ENCODE measurements around the gene TMC4.

TMC4 gene

GRCh38 chr19:54153731-54154326 is 19.1 kb downstream of the TMC4 start:
- DNase-seq: no peak

- no peak for DNase-seq
Observed at GRCh38 chr19:54152878-54153524, 20.0 kb downstream of the TMC4 start.

- DNase-seq: no peak
Observed at GRCh38 chr19:54152267-54152666, 20.7 kb downstream of the TMC4 start.

GRCh38 chr19:54151362-54152035 is 21.5 kb downstream of the TMC4 start:
- DNase-seq: no peak

- no peak for DNase-seq
Observed at GRCh38 chr19:54149021-54149812, 23.7 kb downstream of the TMC4 start.

GRCh38 chr19:54148158-54148557 is 24.8 kb downstream of the TMC4 start:
- DNase-seq: no peak

GRCh38 chr19:54147676-54148075 is 25.3 kb downstream of the TMC4 start:
- DNase-seq: no peak

GRCh38 chr19:54145541-54146158 is 27.3 kb downstream of the TMC4 start:
- DNase-seq: no peak

GRCh38 chr19:54142166-54142780 is 30.7 kb downstream of the TMC4 start:
- DNase-seq: no peak

GRCh38 chr19:54141356-54141755 is 31.6 kb downstream of the TMC4 start:
- no peak for DNase-seq

GRCh38 chr19:54138489-54139256 is 34.3 kb downstream of the TMC4 start:
- DNase-seq: no peak

- DNase-seq: peak; percentile 34 to 51
Observed at GRCh38 chr19:54137699-54138488, 35.1 kb downstream of the TMC4 start, which contains the start of gene CNOT3. TSS of gene CNOT3 (plus strand) at chr19:54137762. CDS start at chr19:54142979, 5,217 bp downstream.

- DNase-seq: peak; percentile 100
Observed at GRCh38 chr19:54136864-54137698, 35.9 kb downstream of the TMC4 start.

GRCh38 chr19:54136086-54136863 is 36.7 kb downstream of the TMC4 start:
- no peak for DNase-seq

- no peak for DNase-seq
Observed at GRCh38 chr19:54133957-54134590, 38.9 kb downstream of the TMC4 start.

GRCh38 chr19:54133312-54133956 is 39.5 kb downstream of the TMC4 start:
- no peak for DNase-seq

- no peak for DNase-seq
Observed at GRCh38 chr19:54129617-54129996, 43.4 kb downstream of the TMC4 start.
